Sciatic nerve (tissue), 2 donors: ENCODE results near the gene BCAN. TPM values are rescaled to one million over a fixed set of nuclear protein-coding genes. Genes with fewer than 3 reads are reported as not detected.
A peak's percentile ranks its signal among the peaks of the same experiment; 100 is the strongest.
"Not testable (repeated sequence)": the region's sequence is repeated elsewhere in the genome, so short reads cannot be mapped to it uniquely, and the experiment has no call there.

Experiments used
- ATAC-seq: fragments of 200-7000 bp; cut with Tn5 transposase; one replicate; pipeline ENCODE4 v1.9.1; 2020; ENCODE audit warnings: mild to moderate bottlenecking, moderate library complexity
- DNase-seq: peaks from one replicate; pipeline ENCODE4 v3.0.0-alpha.2; 2020; ENCODE audit warnings: low spot score
- intact Hi-C: fragments of 100-400 bp; cut with DNase I; formaldehyde crosslinking; loops from one replicate; pipeline ENCODE4 v1.14.2; 2022
- total RNA-seq: library from RNA; stranded (reverse); fragmentation: NEBNext Ultra II Directional; extraction: Animal tissue kit (Norgen Biotek cat#: 25700); gene quantifications from one replicate; pipeline ENCODE4 v1.2.1, GENCODE V29; 2021
- donor health status: DM: no; HTN: no; CAD: no.
- donor health status: DM: no; HTN: no; CAD: no.

The BCAN gene
- total RNA-seq, 1 donor from 2014 or later, result 0.27 TPM

DNA sequence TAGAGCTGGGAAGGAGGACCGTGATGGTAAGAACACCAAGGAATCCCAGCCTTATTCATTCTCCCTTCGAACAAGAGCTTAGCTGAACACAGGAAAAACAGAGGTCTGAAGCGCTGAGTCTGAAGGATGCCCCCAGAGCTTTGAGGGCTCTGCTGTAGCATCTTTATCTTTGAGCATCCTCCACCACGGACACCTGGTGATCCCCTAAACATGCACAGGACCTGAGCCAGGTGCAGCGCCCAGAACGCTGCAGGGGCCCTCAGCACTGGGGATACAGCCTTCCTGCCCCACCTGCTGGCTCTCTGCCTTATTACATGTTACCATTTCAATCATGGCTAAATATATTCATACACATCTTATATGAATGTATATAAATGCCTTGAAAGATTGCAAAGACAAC lies 32.9 kb upstream of the BCAN start:
- ATAC-seq, result no peak
- intact Hi-C loops, result loop anchor here (10.0 kb wide), 1 partner anchor 224 kb away; no protein-coding TSS in a partner anchor
- DNase-seq, result no peak

DNA sequence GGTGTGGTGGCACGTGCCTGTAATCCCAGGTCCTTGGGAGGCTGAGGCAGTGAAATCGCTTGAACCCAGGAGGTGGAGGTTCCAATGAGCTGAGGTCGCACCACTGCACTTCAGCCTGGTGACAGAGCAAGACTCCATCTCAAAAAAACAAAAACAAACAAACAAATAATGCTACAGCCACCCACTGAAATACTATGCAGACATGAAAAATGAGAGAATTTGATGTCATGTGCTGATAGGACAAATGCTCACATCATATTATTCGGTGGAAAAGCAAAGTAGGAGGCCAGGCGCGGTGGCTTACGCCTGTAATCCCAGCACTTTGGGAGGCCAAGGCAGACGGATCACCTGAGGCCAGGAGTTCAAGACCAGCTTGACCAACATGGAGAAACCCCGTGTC lies 31.8 kb upstream of the BCAN start:
- ATAC-seq, DNase-seq, intact Hi-C loops: not testable (repeated sequence)

DNA sequence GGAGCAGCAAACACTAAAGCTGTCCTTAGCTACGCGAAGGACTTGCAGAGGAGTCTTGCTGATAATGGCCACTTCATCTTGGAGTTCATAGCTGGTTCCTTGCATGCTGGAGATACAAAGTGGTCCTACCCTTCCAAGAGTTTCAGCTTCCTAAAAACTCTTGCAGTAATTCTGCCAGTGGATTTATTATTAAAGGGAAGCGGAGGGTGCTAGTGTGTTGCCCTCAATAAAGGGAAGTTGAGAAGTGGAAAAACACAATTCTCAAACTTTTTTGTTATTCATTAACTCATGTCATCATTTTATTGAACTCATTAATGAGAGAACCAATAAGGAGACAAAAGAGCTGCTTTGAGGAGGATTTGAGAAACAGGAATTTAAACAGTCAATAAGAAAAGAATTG lies 29.3 kb upstream of the BCAN start:
- DNase-seq, result no peak
- ATAC-seq, result no peak
- intact Hi-C loops, result no loop called here

GRCh38 chr1:156615946-156616345 lies 26.0 kb upstream of the BCAN start:
- ATAC-seq (peak; percentile 13), DNase-seq (no peak)
- intact Hi-C loops, result no loop called here

- ATAC-seq (peak; percentile 52), DNase-seq (no peak)
Observed at GRCh38 chr1:156616463-156616862, 25.5 kb upstream of the BCAN start.

DNA sequence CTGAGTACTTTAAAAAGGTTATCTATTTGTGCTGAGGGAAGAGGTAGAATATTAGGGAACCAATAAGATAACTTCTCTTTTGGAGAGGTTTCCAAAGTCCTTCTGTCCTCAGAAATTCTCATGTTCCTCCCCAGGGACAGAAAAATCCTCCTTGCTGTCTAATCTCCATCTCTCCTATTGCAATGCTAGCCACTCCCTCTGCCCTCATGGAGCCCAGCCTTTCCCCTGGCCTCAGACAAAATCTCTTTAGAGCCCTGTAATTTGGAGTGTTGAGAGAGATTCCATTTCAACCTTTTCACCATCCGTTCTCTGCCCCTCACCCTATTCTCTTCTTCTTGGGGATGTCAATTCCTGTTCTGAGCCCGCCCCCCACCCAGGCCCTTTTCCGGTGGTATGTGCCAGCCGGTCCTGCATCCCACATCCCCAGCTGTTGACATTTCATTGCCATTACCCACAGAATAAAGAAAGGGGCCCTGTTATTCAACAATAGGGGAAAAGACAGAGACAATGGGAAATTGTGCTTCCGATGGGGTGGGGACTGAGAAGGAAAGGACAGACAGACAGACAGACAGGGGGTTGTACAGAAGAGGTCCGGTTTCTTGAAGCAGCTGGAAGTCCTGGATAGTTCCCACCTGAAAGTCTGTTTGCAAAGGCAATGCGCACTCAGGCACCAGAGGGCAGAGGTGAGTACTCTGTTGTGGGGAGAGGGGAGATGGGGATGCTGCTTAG lies 22.9 kb upstream of the BCAN start, which contains the start of gene HAPLN2:
TSS of gene HAPLN2 (plus strand) at position 563 of the 729 bp plus-strand sequence. CDS start 4,076 bp downstream, outside the sequence.
- intact Hi-C loops, result no loop called here

More at GRCh38 chr1:156616463-156616862, 25.5 kb upstream of the BCAN start:
- intact Hi-C loops, result no loop called here

GRCh38 chr1:156619582-156619955 lies 22.3 kb upstream of the BCAN start:
- intact Hi-C loops, result no loop called here
- no peak for DNase-seq
- no peak for ATAC-seq

More for the DNA sequence above, 22.9 kb upstream of the BCAN start, which contains the start of gene HAPLN2:
- ATAC-seq (no peak), DNase-seq (no peak)

DNA sequence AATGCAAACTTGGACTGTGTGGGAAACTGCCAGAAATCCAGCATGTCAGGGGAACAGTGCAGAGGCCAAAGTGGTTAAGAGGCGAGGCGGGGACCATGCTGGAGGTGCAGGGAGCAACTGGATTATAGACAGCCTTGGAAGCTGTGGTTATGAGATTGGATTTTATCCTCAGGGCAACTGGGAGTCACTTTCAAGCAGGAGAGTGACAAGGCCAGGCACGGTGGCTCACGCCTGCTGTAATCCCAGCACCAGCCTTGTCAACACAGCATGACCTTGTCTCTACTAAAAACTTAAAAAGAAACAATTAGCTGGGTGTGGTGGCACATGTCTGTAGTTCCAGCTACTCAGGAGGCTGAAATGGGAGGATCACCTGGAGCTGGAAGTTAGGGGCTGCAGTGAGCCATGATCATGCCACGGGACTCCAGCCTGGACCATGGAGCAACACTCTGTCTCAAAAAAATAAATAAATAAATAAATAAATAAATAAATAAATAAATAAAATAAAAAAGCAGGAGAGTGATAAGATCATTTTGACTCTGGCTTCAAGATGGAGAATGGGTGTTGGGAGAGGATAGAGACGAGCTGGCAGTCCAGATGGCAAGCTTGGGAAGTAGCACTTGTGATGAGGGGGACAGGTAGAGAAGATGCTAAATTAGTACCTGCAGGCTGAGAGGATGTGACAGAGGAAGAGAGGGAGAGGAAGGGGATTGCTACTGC lies 19.2 kb upstream of the BCAN start:
- DNase-seq, result no peak
- intact Hi-C loops, result no loop called here
- no peak for ATAC-seq

GRCh38 chr1:156623946-156624813 lies 17.7 kb upstream of the BCAN start:
- peak; percentile 59 for ATAC-seq
- intact Hi-C loops, result no loop called here
- peak; percentile 67 for DNase-seq

- intact Hi-C loops, result no loop called here
- no peak for ATAC-seq
- DNase-seq, result no peak
Observed at GRCh38 chr1:156624814-156625435, 17.0 kb upstream of the BCAN start.

GRCh38 chr1:156625436-156626078 lies 16.4 kb upstream of the BCAN start:
- peak; percentile 66 for ATAC-seq
- DNase-seq, result peak; percentile 79
- intact Hi-C loops, result loop anchor here (2.0 kb wide), 1 partner anchor 27 kb away; no protein-coding TSS in a partner anchor

DNA sequence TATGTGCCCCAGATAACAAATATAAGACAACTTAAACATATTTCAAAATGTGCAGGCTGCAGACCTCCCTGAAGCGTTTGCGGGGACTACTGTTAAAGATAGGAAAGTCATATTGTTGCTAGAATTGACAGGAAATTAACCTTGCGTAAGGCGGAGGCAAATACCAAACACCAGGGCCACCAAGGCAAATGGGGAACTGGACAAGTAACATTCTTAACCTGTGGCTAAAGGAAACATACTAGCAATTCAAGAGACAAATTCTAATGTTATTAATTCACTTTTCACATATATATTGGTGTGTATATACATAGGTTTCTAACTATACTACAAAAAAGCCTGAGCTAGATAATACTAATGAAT lies 15.9 kb upstream of the BCAN start:
- intact Hi-C loops, result loop anchor here (2.0 kb wide), 1 partner anchor 27 kb away; no protein-coding TSS in a partner anchor
- ATAC-seq (no peak), DNase-seq (no peak)

- no peak for DNase-seq
- no peak for ATAC-seq
- intact Hi-C loops, result loop anchor here (2.0 kb wide), 1 partner anchor 25 kb away; no protein-coding TSS in a partner anchor
Observed at GRCh38 chr1:156627313-156627880, 14.5 kb upstream of the BCAN start.

DNA sequence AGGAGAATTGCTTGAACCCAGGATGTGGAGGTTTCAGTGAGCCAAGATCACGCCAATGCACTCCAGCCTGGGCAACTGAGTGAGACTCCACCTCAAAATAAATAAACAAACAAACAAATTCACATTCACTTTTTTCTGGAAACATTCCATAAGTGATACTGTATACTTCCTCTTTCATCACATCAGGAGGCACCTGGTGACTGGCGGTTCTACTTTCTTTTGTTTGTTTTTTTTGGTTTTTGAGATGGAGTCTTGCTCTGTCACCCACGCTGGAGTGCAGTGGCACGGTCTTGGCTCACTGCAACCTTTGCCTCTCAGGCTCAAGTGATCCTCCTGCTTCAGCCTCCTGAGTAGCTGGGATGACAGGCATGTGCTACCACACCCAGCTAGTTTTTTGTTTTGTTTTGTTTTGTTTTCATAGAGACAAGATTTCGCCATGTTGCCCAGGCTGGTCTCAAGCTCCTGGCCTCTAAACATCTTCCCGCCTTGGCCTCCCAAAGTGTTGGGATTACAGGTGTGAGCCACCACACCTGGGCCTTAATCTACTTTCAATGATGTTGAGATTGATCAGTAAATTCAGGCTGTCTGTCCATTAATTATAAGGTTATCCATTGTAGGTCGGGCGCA lies 12.0 kb upstream of the BCAN start:
- intact Hi-C loops, result no loop called here
- DNase-seq, result no peak
- no peak for ATAC-seq

- DNase-seq, intact Hi-C loops, ATAC-seq: not testable (repeated sequence)
Observed at GRCh38 chr1:156631152-156631551, 10.8 kb upstream of the BCAN start.

GRCh38 chr1:156632355-156632754 lies 9.6 kb upstream of the BCAN start:
- ATAC-seq (no peak), DNase-seq (no peak)
- intact Hi-C loops, result no loop called here

DNA sequence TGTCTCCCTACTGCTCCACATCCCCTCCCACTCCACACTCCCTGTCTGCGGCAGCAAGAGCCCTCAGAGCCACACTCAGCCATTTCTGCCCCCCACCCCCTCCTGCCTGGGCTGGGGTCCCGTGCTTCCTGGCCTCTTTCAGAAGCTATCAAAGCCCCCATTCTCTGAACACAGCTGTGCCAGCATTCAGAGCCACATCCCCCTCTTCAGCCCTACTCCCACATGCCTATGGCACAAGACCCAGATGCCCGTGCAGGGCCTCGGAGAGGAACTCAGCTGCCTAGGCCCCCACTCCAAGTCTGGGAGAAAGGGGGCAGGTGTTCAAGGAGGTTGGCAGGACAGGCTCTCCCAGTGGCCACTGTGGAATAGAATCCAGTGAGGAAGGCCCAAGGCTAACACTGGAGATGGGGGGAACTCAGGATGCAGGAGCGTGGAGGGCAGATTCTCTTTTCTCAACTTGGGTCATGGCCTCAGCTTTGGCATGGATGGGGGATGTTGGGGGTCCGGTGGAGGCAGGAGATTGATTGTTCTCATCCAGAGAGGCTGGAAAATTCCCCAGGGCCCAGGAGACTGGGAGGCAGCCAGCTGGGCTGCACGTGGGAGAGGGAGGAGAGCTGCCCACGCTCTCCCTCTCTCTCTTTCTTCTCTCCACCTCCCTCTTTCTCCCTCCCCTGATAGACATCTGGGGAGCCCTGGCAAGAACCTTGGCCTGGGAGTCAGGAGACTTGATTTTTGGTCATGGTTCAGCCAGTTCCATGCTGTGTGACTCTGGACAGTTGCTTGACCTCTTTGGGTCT lies 3.5 kb upstream of the BCAN start:
- no peak for ATAC-seq
- intact Hi-C loops, result no loop called here
- no peak for DNase-seq
